Glomerular visceral epithelial cell (primary cell): ENCODE data around the gene GIMAP8.

Experiments
- DNase-seq: peaks from one replicate; pipeline ENCODE4 v3.0.0-alpha.2; 2016; ENCODE audit errors: extremely low spot score

GIMAP8 gene

GRCh38 chr7:150450491-150451001, at the start of gene GIMAP8:
Gene GIMAP8, plus strand, starts transcription at chr7:150450630. Its CDS starts 16,069 bp downstream, at chr7:150466699.
- no peak for DNase-seq

- DNase-seq, result no peak
Observed at GRCh38 chr7:150400788-150401423, 49.5 kb upstream of the GIMAP8 start.

GRCh38 chr7:150401424-150401790, 49.0 kb upstream of the GIMAP8 start:
- no peak for DNase-seq

- no peak for DNase-seq
Observed at GRCh38 chr7:150401861-150402631, 48.4 kb upstream of the GIMAP8 start.

GRCh38 chr7:150402671-150403321, 47.6 kb upstream of the GIMAP8 start:
- no peak for DNase-seq

- no peak for DNase-seq
Observed at GRCh38 chr7:150403376-150404171, 46.9 kb upstream of the GIMAP8 start.

- no peak for DNase-seq
Observed at GRCh38 chr7:150404172-150404804, 46.1 kb upstream of the GIMAP8 start.

GRCh38 chr7:150404805-150405583, 45.4 kb upstream of the GIMAP8 start:
- DNase-seq, result peak; percentile 78

GRCh38 chr7:150405584-150406311, 44.7 kb upstream of the GIMAP8 start:
- peak; percentile 22 for DNase-seq

GRCh38 chr7:150406312-150406566, 44.2 kb upstream of the GIMAP8 start:
- DNase-seq, result no peak

GRCh38 chr7:150406567-150407421, 43.6 kb upstream of the GIMAP8 start:
- DNase-seq, result peak; percentile 44

GRCh38 chr7:150407588-150408392, 42.6 kb upstream of the GIMAP8 start:
- DNase-seq, result no peak

- no peak for DNase-seq
Observed at GRCh38 chr7:150408393-150409299, 41.8 kb upstream of the GIMAP8 start.

GRCh38 chr7:150409300-150410030, 41.0 kb upstream of the GIMAP8 start:
- DNase-seq, result no peak

- no peak for DNase-seq
Observed at GRCh38 chr7:150410131-150410530, 40.3 kb upstream of the GIMAP8 start.

- DNase-seq, result peak; percentile 85
Observed at GRCh38 chr7:150410680-150411346, 39.6 kb upstream of the GIMAP8 start.
